Activated T-cell treated with anti-CD3 and anti-CD28 coated beads, Interleukin-2, amount 50 U/mL, for 48 hours (primary cell): Measurements from ENCODE around the gene AQP1.

Experiments used
- DNase-seq, 2 experiments: peaks; one replicate each; pipeline ENCODE4 v3.0.0-alpha.2; 2020

AQP1 gene

GRCh38 chr7:30938435-30939316 lies 27.0 kb downstream of the AQP1 start:
- peak; percentile 82 to 83 for DNase-seq

- no peak for DNase-seq
Measured at GRCh38 chr7:30941582-30942323, 30.1 kb downstream of the AQP1 start.

- no peak for DNase-seq
Measured at GRCh38 chr7:30950197-30950596, 38.5 kb downstream of the AQP1 start.

- DNase-seq, result no peak
Measured at GRCh38 chr7:30954914-30955313, 43.3 kb downstream of the AQP1 start.

GRCh38 chr7:30956704-30957103 lies 45.1 kb downstream of the AQP1 start:
- no peak for DNase-seq

GRCh38 chr7:30963842-30964241 lies 52.2 kb downstream of the AQP1 start, which contains the start of gene GHRHR:
GHRHR (plus strand) TSS chr7:30963953; CDS start chr7:30964069, 116 bp downstream.
- no peak for DNase-seq

GRCh38 chr7:30965372-30965771 lies 53.7 kb downstream of the AQP1 start:
- DNase-seq, result no peak

- DNase-seq, result no peak
Measured at GRCh38 chr7:30965883-30966282, 54.2 kb downstream of the AQP1 start.

GRCh38 chr7:30968294-30968693 lies 56.6 kb downstream of the AQP1 start:
- no peak for DNase-seq

- DNase-seq, result no peak
Measured at GRCh38 chr7:30968747-30969603, 57.3 kb downstream of the AQP1 start.

- no peak for DNase-seq
Measured at GRCh38 chr7:30969604-30969970, 57.9 kb downstream of the AQP1 start.

GRCh38 chr7:30970074-30970473 lies 58.4 kb downstream of the AQP1 start:
- DNase-seq, result no peak

GRCh38 chr7:30970594-30971094 lies 59.0 kb downstream of the AQP1 start:
- DNase-seq, result no peak

- DNase-seq, result no peak
Measured at GRCh38 chr7:30971440-30971839, 59.8 kb downstream of the AQP1 start.

- no peak for DNase-seq
Measured at GRCh38 chr7:30971840-30972563, 60.3 kb downstream of the AQP1 start.

GRCh38 chr7:30973292-30973691 lies 61.6 kb downstream of the AQP1 start:
- no peak for DNase-seq

GRCh38 chr7:30973791-30974604 lies 62.3 kb downstream of the AQP1 start:
- DNase-seq, result no peak

- peak; percentile 66 to 67 for DNase-seq
Measured at GRCh38 chr7:30974605-30975255, 63.1 kb downstream of the AQP1 start.
